Measurements from ENCODE around the gene SLC17A3.

The SLC17A3 gene

DNA sequence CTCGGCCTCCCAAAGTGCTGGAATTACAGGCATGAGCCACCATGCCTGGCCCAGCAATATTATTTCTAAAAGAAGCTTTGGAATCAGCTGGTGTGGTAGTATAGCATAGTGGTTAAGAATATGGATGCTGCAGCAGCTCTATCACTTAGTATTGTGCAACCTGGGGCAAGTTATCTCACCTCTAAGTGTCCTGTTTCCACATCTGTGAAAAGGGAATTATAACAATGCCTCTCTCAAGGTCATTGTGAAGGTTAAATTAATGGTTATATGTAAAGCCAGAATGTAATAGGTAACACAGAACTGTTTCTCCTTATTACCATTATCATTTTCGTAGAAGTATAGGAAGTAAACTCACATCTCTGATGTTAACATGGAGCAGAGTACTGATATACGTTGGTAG lies 42.3 kb upstream of the SLC17A3 start:
- H3K27me3 ChIP-seq (replicated peaks; ENCODE audit: insufficient read depth, low read length) = no peaks in the 10 kb centered on the region
- no peak for DNase-seq
- H3K79me2 ChIP-seq (ENCODE audit: low read length) = no peaks in the 10 kb centered on the region
- H3K4me2 ChIP-seq (ENCODE audit: low read depth, low read length) = no peak overlapping the region
- H3K9me3 ChIP-seq (replicated peaks; ENCODE audit: insufficient read depth, low read length) = no peaks in the 10 kb centered on the region
- H3K9me2 ChIP-seq (replicated peaks; ENCODE audit: insufficient read depth, low read length) = no peaks in the 10 kb centered on the region
- H3K9ac ChIP-seq (ENCODE audit: low read length) = no peak overlapping the region
- no peak overlapping the region for H2AFZ ChIP-seq (ENCODE audit: low read length)
- no peaks in the 10 kb centered on the region for H3K36me3 ChIP-seq (replicated peaks; ENCODE audit: insufficient read depth, low read length)
- no peak overlapping the region for H3K4me3 ChIP-seq (ENCODE audit: low read length)
- H3F3A ChIP-seq (ENCODE audit: insufficient read depth, low read length) = no peaks in the 10 kb centered on the region
- H3K27ac ChIP-seq (ENCODE audit: low read length) = no peak overlapping the region
- no peaks in the 10 kb centered on the region for H3K4me1 ChIP-seq (ENCODE audit: low read length)
- H4K20me1 ChIP-seq (ENCODE audit: insufficient read depth, low read length) = no peaks in the 10 kb centered on the region
- TF ChIP-seq, protein P1, sequence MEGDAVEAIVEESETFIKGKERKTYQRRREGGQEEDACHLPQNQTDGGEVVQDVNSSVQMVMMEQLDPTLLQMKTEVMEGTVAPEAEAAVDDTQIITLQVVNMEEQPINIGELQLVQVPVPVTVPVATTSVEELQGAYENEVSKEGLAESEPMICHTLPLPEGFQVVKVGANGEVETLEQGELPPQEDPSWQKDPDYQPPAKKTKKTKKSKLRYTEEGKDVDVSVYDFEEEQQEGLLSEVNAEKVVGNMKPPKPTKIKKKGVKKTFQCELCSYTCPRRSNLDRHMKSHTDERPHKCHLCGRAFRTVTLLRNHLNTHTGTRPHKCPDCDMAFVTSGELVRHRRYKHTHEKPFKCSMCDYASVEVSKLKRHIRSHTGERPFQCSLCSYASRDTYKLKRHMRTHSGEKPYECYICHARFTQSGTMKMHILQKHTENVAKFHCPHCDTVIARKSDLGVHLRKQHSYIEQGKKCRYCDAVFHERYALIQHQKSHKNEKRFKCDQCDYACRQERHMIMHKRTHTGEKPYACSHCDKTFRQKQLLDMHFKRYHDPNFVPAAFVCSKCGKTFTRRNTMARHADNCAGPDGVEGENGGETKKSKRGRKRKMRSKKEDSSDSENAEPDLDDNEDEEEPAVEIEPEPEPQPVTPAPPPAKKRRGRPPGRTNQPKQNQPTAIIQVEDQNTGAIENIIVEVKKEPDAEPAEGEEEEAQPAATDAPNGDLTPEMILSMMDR (IDR thresholded peaks at IDR 0.05; ENCODE audit: low read length) = no peak
- no peak for TF ChIP-seq EZH2 (optimal IDR thresholded peaks at IDR 0.05; ENCODE audit: low read depth, low read length)
- TF ChIP-seq EZH2phosphoT487 (IDR thresholded peaks at IDR 0.05; ENCODE audit: low read length) = no peak

DNA sequence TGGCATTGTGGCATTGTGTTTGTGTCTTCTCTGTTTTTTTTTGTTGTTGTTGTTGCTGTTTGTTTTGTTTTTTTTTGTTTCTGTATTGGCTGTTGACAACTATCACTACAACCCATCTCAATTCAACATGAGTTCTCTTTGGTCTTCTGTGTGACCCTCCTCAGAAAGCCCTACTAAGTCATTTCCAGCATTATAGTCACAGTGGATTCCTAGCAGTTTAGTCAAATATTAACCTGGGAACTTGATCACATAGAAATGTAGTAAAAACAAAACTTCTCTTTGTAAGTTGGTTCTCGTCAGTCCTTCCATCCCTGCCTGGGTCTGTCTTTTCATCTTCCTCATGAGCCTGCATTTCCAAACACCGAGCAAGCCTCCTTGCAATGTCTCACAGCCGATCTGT lies 39.7 kb upstream of the SLC17A3 start:
- H3K9ac ChIP-seq (ENCODE audit: low read length) = no peak overlapping the region
- H3K9me3 ChIP-seq (replicated peaks; ENCODE audit: insufficient read depth, low read length) = no peaks in the 10 kb centered on the region
- no peak overlapping the region for H3K4me2 ChIP-seq (ENCODE audit: low read depth, low read length)
- no peak overlapping the region for H2AFZ ChIP-seq (ENCODE audit: low read length)
- no peaks in the 10 kb centered on the region for H3K9me2 ChIP-seq (replicated peaks; ENCODE audit: insufficient read depth, low read length)
- TF ChIP-seq, protein P1 (IDR thresholded peaks at IDR 0.05; ENCODE audit: low read length) = no peak
- no peaks in the 10 kb centered on the region for H3F3A ChIP-seq (ENCODE audit: insufficient read depth, low read length)
- H4K20me1 ChIP-seq (ENCODE audit: insufficient read depth, low read length) = no peaks in the 10 kb centered on the region
- no peak overlapping the region for H3K27ac ChIP-seq (ENCODE audit: low read length)
- H3K36me3 ChIP-seq (replicated peaks; ENCODE audit: insufficient read depth, low read length) = no peaks in the 10 kb centered on the region
- H3K27me3 ChIP-seq (replicated peaks; ENCODE audit: insufficient read depth, low read length) = no peaks in the 10 kb centered on the region
- H3K79me2 ChIP-seq (ENCODE audit: low read length) = no peaks in the 10 kb centered on the region
- no peaks in the 10 kb centered on the region for H3K4me1 ChIP-seq (ENCODE audit: low read length)
- no peak overlapping the region for H3K4me3 ChIP-seq (ENCODE audit: low read length)
- DNase-seq = no peak

DNA sequence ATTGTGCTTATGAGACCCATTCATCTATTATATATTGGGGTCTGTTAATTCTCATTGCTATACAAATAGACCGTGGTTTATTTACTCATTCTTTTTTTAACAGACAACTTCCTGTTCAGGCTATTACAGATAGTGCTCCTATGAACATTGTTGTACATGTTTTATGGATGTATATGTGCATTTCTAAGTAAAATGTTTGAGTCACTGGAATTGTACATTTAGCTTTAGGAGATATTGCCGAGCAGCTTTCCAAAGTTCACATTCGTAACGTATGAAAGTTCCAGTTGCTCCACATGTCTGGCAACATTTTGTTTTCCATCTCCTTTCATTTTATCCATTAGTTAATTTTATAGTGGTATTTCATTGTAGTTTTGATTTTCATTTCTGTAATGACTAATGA lies 37.3 kb upstream of the SLC17A3 start:
- H3K27ac ChIP-seq (ENCODE audit: low read length) = no peak overlapping the region
- no peaks in the 10 kb centered on the region for H3K27me3 ChIP-seq (replicated peaks; ENCODE audit: insufficient read depth, low read length)
- no peak overlapping the region for H2AFZ ChIP-seq (ENCODE audit: low read length)
- H3K4me1 ChIP-seq (ENCODE audit: low read length) = no peaks in the 10 kb centered on the region
- no peaks in the 10 kb centered on the region for H4K20me1 ChIP-seq (ENCODE audit: insufficient read depth, low read length)
- H3K4me2 ChIP-seq (ENCODE audit: low read depth, low read length) = no peak overlapping the region
- no peaks in the 10 kb centered on the region for H3F3A ChIP-seq (ENCODE audit: insufficient read depth, low read length)
- H3K9me3 ChIP-seq (replicated peaks; ENCODE audit: insufficient read depth, low read length) = no peaks in the 10 kb centered on the region
- no peaks in the 10 kb centered on the region for H3K79me2 ChIP-seq (ENCODE audit: low read length)
- H3K9me2 ChIP-seq (replicated peaks; ENCODE audit: insufficient read depth, low read length) = no peaks in the 10 kb centered on the region
- no peak overlapping the region for H3K9ac ChIP-seq (ENCODE audit: low read length)
- DNase-seq = no peak
- H3K36me3 ChIP-seq (replicated peaks; ENCODE audit: insufficient read depth, low read length) = no peaks in the 10 kb centered on the region
- no peak overlapping the region for H3K4me3 ChIP-seq (ENCODE audit: low read length)
- TF ChIP-seq EZH2phosphoT487 (IDR thresholded peaks at IDR 0.05; ENCODE audit: low read length) (no peak), EZH2 (optimal IDR thresholded peaks at IDR 0.05; ENCODE audit: low read depth, low read length) (no peak)
- TF ChIP-seq, protein P1 (IDR thresholded peaks at IDR 0.05; ENCODE audit: low read length) = no peak

Data from MM.1S (cell line).